Measurements from ENCODE around the gene FBXL22. TPM values are rescaled to one million over a fixed set of nuclear protein-coding genes. Genes with fewer than 3 reads are reported as not detected.

FBXL22 gene
- total and polyA plus RNA-seq, 4 experiments from 2014 or later, result 0.50 to 2.2 (median 1.9) TPM

GRCh38 chr15:63601704-63602185, 4.6 kb downstream of the FBXL22 start:
- DNase-seq, result no peak
- peaks cover 44% of the 10 kb centered on the region for H3K4me1 ChIP-seq (ENCODE audit: insufficient read depth, low read length)

DNA sequence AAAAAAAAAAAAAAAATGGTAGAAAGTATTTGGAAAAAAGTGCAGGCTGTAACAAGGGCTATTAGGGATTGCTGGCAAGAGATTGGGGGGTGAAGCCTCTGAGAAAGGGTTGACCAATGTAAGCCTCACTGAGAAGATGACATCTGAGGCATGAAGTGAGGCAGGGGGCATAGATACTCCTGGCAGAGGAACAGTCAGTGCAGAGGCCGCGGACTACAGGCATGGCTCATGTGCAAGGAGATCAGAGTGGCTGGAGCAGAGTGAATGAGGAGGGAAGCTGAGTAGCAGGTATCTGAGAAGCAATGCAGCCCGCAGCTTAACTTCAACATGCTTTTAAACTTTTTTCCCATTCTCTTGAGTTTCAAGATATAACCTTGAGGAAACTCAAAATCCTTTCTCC, 5.4 kb downstream of the FBXL22 start:
- peaks cover 45% of the 10 kb centered on the region for H3K4me1 ChIP-seq (ENCODE audit: insufficient read depth, low read length)

More at GRCh38 chr15:63601704-63602185, 4.6 kb downstream of the FBXL22 start:
- ChIA-PET CTCF (ENCODE audit: partially characterized antibody) (interaction anchor here (1.0 to 5.7 kb wide), 7 partner anchors 8 to 409 kb away, joined by 3 to 64 read pairs (median 4); no protein-coding TSS in a partner anchor), POLR2A (ENCODE audit: partially characterized antibody) (interaction anchor here (0.6 to 9.9 kb wide), 14 partner anchors 9 to 492 kb away, joined by 3 to 135 read pairs (median 6); partner anchors contain the start of genes CIAO2A and USP3)
- H3K36me3 ChIP-seq (ENCODE audit: insufficient read depth, low read length), result no peaks in the 10 kb centered on the region
- H3K9me3 Mint-ChIP-seq, result peaks cover 0 to 5% (median 0%) of the 10 kb centered on the region in 8 donors
- H3K4me3 Mint-ChIP-seq, result peak overlapping the region; percentile 92 to 98 (median 95)
- H3K27me3 Mint-ChIP-seq, result no peaks in the 10 kb centered on the region
- H3K9me3 ChIP-seq (ENCODE audit: control insufficient read depth in 1 of 2, low read length in 2 of 2), result no peaks in the 10 kb centered on the region
- peaks cover 32 to 84% (median 48%) of the 10 kb centered on the region in 4 donors for H3K4me1 Mint-ChIP-seq
- H3K36me3 Mint-ChIP-seq, result peaks cover 4 to 7% of the 10 kb centered on the region in 2 donors
- peak overlapping the region; percentile 13 to 70 for H3K4me3 ChIP-seq (ENCODE audit: low read length in 2 of 2)
- intact Hi-C loops (cut with micrococcal nuclease), result loop anchor here (5.0 to 10.0 kb wide), 4 partner anchors 233 to 551 kb away; partner anchors contain the start of genes CIAO2A, HERC1, SNX1 and SNX22
- H3K27me3 ChIP-seq (ENCODE audit: insufficient read depth, low read length), result no peaks in the 10 kb centered on the region
- H3K27ac ChIP-seq (ENCODE audit: low read depth, low read length), result peak overlapping the region; percentile 69
- H3K27ac Mint-ChIP-seq, result peak overlapping the region; percentile 90 to 97 (median 94)

GRCh38 chr15:63603516-63603915, 6.3 kb downstream of the FBXL22 start:
- intact Hi-C loops (cut with micrococcal nuclease), result loop anchor here (5.0 to 10.0 kb wide), 4 partner anchors 231 to 549 kb away; partner anchors contain the start of genes CIAO2A, HERC1, SNX1 and SNX22
- ChIA-PET CTCF (ENCODE audit: partially characterized antibody) (interaction anchor here (0.8 to 2.1 kb wide), 4 partner anchors 9 to 550 kb away, joined by 3 to 10 read pairs (median 4); no protein-coding TSS in a partner anchor), POLR2A (ENCODE audit: partially characterized antibody) (interaction anchor here (0.6 to 1.3 kb wide), 3 partner anchors 100 to 463 kb away, joined by 3 read pairs; no protein-coding TSS in a partner anchor)
- no peaks in the 10 kb centered on the region for H3K9me3 ChIP-seq (ENCODE audit: control insufficient read depth in 1 of 2, low read length in 2 of 2)
- H3K4me1 ChIP-seq (ENCODE audit: insufficient read depth, low read length), result peaks cover 45% of the 10 kb centered on the region
- H3K27me3 Mint-ChIP-seq, result no peaks in the 10 kb centered on the region
- peaks cover 14% of the 10 kb centered on the region for H3K36me3 ChIP-seq (ENCODE audit: insufficient read depth, low read length)
- H3K36me3 Mint-ChIP-seq, result peaks cover 11 to 19% of the 10 kb centered on the region in 2 donors
- H3K27ac ChIP-seq (ENCODE audit: low read depth, low read length), result no peak overlapping the region
- DNase-seq, result no peak
- no peaks in the 10 kb centered on the region for H3K27me3 ChIP-seq (ENCODE audit: insufficient read depth, low read length)
- H3K9me3 Mint-ChIP-seq, result peaks cover 0 to 4% (median 0%) of the 10 kb centered on the region in 8 donors
- H3K4me3 Mint-ChIP-seq, result peak overlapping the region in 2 of 8 donors; percentile 78 to 97
- H3K27ac Mint-ChIP-seq, result peak overlapping the region in 5 of 7 donors; percentile 68 to 94 (median 83)
- H3K4me1 Mint-ChIP-seq, result peaks cover 30 to 79% (median 49%) of the 10 kb centered on the region in 4 donors
- no peak overlapping the region for H3K4me3 ChIP-seq (ENCODE audit: low read length in 2 of 2)

More for the DNA sequence above, 5.4 kb downstream of the FBXL22 start:
- peaks cover 4 to 11% of the 10 kb centered on the region in 2 donors for H3K36me3 Mint-ChIP-seq
- Histone ChIP-seq H3K27me3 (ENCODE audit: insufficient read depth, low read length) (no peaks in the 10 kb centered on the region), H3K36me3 (ENCODE audit: insufficient read depth, low read length) (peaks cover 4% of the 10 kb centered on the region), H3K9me3 (ENCODE audit: control insufficient read depth in 1 of 2, low read length in 2 of 2) (no peaks in the 10 kb centered on the region), H3K4me3 (ENCODE audit: low read length in 2 of 2) (no peak overlapping the region), H3K27ac (ENCODE audit: low read depth, low read length) (no peak overlapping the region)
- CTCF ChIA-PET (ENCODE audit: partially characterized antibody), result interaction anchor here (1.2 to 5.7 kb wide), 4 partner anchors 7 to 408 kb away, joined by 3 to 64 read pairs (median 22); no protein-coding TSS in a partner anchor
- peaks cover 30 to 83% (median 47%) of the 10 kb centered on the region in 4 donors for H3K4me1 Mint-ChIP-seq
- intact Hi-C loops (cut with micrococcal nuclease), result loop anchor here (5.0 to 10.0 kb wide), 4 partner anchors 232 to 550 kb away; partner anchors contain the start of genes CIAO2A, HERC1, SNX1 and SNX22
- POLR2A ChIA-PET (ENCODE audit: partially characterized antibody), result interaction anchor here (0.6 to 9.9 kb wide), 9 partner anchors 8 to 328 kb away, joined by 3 to 135 read pairs (median 22); partner anchors contain the start of gene USP3
- H3K27ac Mint-ChIP-seq, result peak overlapping the region; percentile 53 to 94 (median 83)
- no peaks in the 10 kb centered on the region for H3K27me3 Mint-ChIP-seq
- no peak for DNase-seq
- peak overlapping the region; percentile 53 to 97 (median 72) for H3K4me3 Mint-ChIP-seq
- peaks cover 0 to 4% (median 0%) of the 10 kb centered on the region in 8 donors for H3K9me3 Mint-ChIP-seq

GRCh38 chr15:63604281-63604680, 7.1 kb downstream of the FBXL22 start:
- POLR2A ChIA-PET (ENCODE audit: partially characterized antibody), result interaction anchor here (0.6 to 1.3 kb wide), 6 partner anchors 101 to 1368 kb away, joined by 3 read pairs; no protein-coding TSS in a partner anchor
- Histone ChIP-seq H3K36me3 (ENCODE audit: insufficient read depth, low read length) (peaks cover 21% of the 10 kb centered on the region), H3K27ac (ENCODE audit: low read depth, low read length) (no peak overlapping the region), H3K27me3 (ENCODE audit: insufficient read depth, low read length) (no peaks in the 10 kb centered on the region), H3K4me3 (ENCODE audit: low read length in 2 of 2) (no peak overlapping the region), H3K4me1 (ENCODE audit: insufficient read depth, low read length) (peaks cover 41% of the 10 kb centered on the region), H3K9me3 (ENCODE audit: control insufficient read depth in 1 of 2, low read length in 2 of 2) (no peaks in the 10 kb centered on the region)
- intact Hi-C loops (cut with micrococcal nuclease), result loop anchor here (5.0 to 10.0 kb wide), 4 partner anchors 231 to 548 kb away; partner anchors contain the start of genes CIAO2A, HERC1, SNX1 and SNX22
- Mint-ChIP-seq H3K9me3 (peaks cover 0 to 4% (median 0%) of the 10 kb centered on the region in 8 donors), H3K4me3 (no peak overlapping the region), H3K27ac (peak overlapping the region; percentile 46 to 89 (median 74)), H3K27me3 (no peaks in the 10 kb centered on the region), H3K36me3 (peaks cover 16 to 25% of the 10 kb centered on the region in 2 donors), H3K4me1 (peaks cover 28 to 73% (median 46%) of the 10 kb centered on the region in 4 donors)
- CTCF ChIA-PET (ENCODE audit: partially characterized antibody), result interaction anchor here (0.8 to 2.1 kb wide), 7 partner anchors 8 to 549 kb away, joined by 3 to 10 read pairs (median 3); no protein-coding TSS in a partner anchor
- no peak for DNase-seq

DNA sequence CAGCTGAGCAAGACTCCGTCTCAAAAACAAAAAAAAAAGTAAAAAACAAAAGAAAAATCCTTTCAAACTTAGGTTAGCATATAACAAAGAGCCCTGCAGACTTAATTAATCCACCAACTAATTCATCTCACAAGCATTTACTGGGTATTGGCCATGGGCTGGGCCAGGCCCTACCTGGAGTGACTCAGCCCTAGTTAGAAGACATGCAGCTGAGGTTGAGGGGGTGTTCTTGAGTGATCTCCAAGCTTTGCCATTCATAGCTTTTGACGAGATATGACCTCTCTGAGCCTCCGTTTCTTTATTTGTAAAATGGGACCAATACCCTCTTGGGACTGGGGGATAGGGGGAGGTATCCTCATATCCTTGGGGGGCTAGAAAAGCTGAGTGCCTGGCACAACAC, 7.8 kb downstream of the FBXL22 start:
- peak overlapping the region; percentile 27 for H3K27ac ChIP-seq (ENCODE audit: low read depth, low read length)
- DNase-seq, result no peak
- Mint-ChIP-seq H3K4me3 (peak overlapping the region in 3 of 8 donors; percentile 17 to 82 (median 54)), H3K27ac (peak overlapping the region in 5 of 7 donors; percentile 47 to 82 (median 61)), H3K9me3 (peaks cover 0 to 4% (median 0%) of the 10 kb centered on the region in 8 donors), H3K36me3 (peaks cover 16 to 28% of the 10 kb centered on the region in 2 donors), H3K27me3 (no peaks in the 10 kb centered on the region), H3K4me1 (peaks cover 27 to 68% (median 43%) of the 10 kb centered on the region in 4 donors)
- H3K36me3 ChIP-seq (ENCODE audit: insufficient read depth, low read length), result peaks cover 26% of the 10 kb centered on the region
- intact Hi-C loops (cut with micrococcal nuclease), result loop anchor here (10.0 kb wide), 2 partner anchors 230 to 490 kb away; partner anchors contain the start of genes CIAO2A, HERC1 and SNX1
- no peaks in the 10 kb centered on the region for H3K27me3 ChIP-seq (ENCODE audit: insufficient read depth, low read length)
- POLR2A ChIA-PET (ENCODE audit: partially characterized antibody), result interaction anchor here (0.6 to 2.2 kb wide), 4 partner anchors 97 to 1367 kb away, joined by 3 to 4 read pairs (median 3); no protein-coding TSS in a partner anchor
- H3K9me3 ChIP-seq (ENCODE audit: control insufficient read depth in 1 of 2, low read length in 2 of 2), result no peaks in the 10 kb centered on the region
- CTCF ChIA-PET (ENCODE audit: partially characterized antibody), result interaction anchor here (1.1 to 2.1 kb wide), 5 partner anchors 137 to 488 kb away, joined by 3 to 10 read pairs (median 4); no protein-coding TSS in a partner anchor
- peaks cover 40% of the 10 kb centered on the region for H3K4me1 ChIP-seq (ENCODE audit: insufficient read depth, low read length)
- no peak overlapping the region for H3K4me3 ChIP-seq (ENCODE audit: low read length in 2 of 2)

- ChIA-PET CTCF (ENCODE audit: partially characterized antibody) (interaction anchor here (0.8 to 1.7 kb wide), 7 partner anchors 10 to 488 kb away, joined by 3 to 4 read pairs (median 4); partner anchors contain the start of gene CIAO2A), POLR2A (ENCODE audit: partially characterized antibody) (interaction anchor here (0.7 to 2.3 kb wide), 7 partner anchors 9 to 487 kb away, joined by 3 to 13 read pairs (median 4); partner anchors contain the start of genes CIAO2A, FBXL22 and USP3)
- no peaks in the 10 kb centered on the region for H3K27me3 ChIP-seq (ENCODE audit: insufficient read depth, low read length)
- Mint-ChIP-seq H3K4me3 (peak overlapping the region in 7 of 8 donors; percentile 31 to 83 (median 70)), H3K4me1 (peaks cover 33 to 70% (median 49%) of the 10 kb centered on the region in 4 donors), H3K27me3 (no peaks in the 10 kb centered on the region), H3K36me3 (peaks cover 18 to 34% of the 10 kb centered on the region in 2 donors), H3K27ac (peak overlapping the region; percentile 80 to 95 (median 93)), H3K9me3 (peaks cover 0 to 4% (median 0%) of the 10 kb centered on the region in 8 donors)
- no peaks in the 10 kb centered on the region for H3K9me3 ChIP-seq (ENCODE audit: control insufficient read depth in 1 of 2, low read length in 2 of 2)
- peak overlapping the region; percentile 27 for H3K27ac ChIP-seq (ENCODE audit: low read depth, low read length)
- peak; percentile 40 to 62 (median 46) for DNase-seq
- intact Hi-C loops (cut with micrococcal nuclease), result loop anchor here (10.0 kb wide), 2 partner anchors 229 to 489 kb away; partner anchors contain the start of genes CIAO2A, HERC1 and SNX1
- peaks cover 26% of the 10 kb centered on the region for H3K36me3 ChIP-seq (ENCODE audit: insufficient read depth, low read length)
- H3K4me1 ChIP-seq (ENCODE audit: insufficient read depth, low read length), result peaks cover 47% of the 10 kb centered on the region
- H3K4me3 ChIP-seq (ENCODE audit: low read length in 2 of 2), result no peak overlapping the region
Observed at GRCh38 chr15:63605816-63606215, 8.6 kb downstream of the FBXL22 start.

All from CD4-positive, alpha-beta memory T cell (primary cell).